ENCODE results near the gene SLC26A6. TPM values are rescaled to one million over a fixed set of nuclear protein-coding genes. Genes with fewer than 3 reads are reported as not detected.

The SLC26A6 gene
- total RNA-seq, 1 experiment from 2014 or later: 11.3 TPM

GRCh38 chr3:48660800-48661400 is 25.6 kb upstream of the SLC26A6 start:
- no peak for DNase-seq (ENCODE audit: low read depth)

- DNase-seq (ENCODE audit: low read depth): no peak
Observed at GRCh38 chr3:48656841-48657281, 21.6 kb upstream of the SLC26A6 start.

- DNase-seq (ENCODE audit: low read depth): peak; percentile 80
Observed at GRCh38 chr3:48656061-48656840, 21.0 kb upstream of the SLC26A6 start.

- DNase-seq (ENCODE audit: low read depth): no peak
Observed at GRCh38 chr3:48655606-48656005, 20.3 kb upstream of the SLC26A6 start.

- DNase-seq (ENCODE audit: low read depth): no peak
Observed at GRCh38 chr3:48655063-48655462, 19.8 kb upstream of the SLC26A6 start.

GRCh38 chr3:48652923-48653715 is 17.9 kb upstream of the SLC26A6 start:
- DNase-seq (ENCODE audit: low read depth): no peak

GRCh38 chr3:48651771-48652170 is 16.5 kb upstream of the SLC26A6 start:
- DNase-seq (ENCODE audit: low read depth): no peak

- no peak for DNase-seq (ENCODE audit: low read depth)
Observed at GRCh38 chr3:48650723-48651122, 15.5 kb upstream of the SLC26A6 start.

GRCh38 chr3:48648188-48648850 is 13.1 kb upstream of the SLC26A6 start:
- no peak for DNase-seq (ENCODE audit: low read depth)

GRCh38 chr3:48647714-48648113 is 12.5 kb upstream of the SLC26A6 start:
- DNase-seq (ENCODE audit: low read depth): no peak

- DNase-seq (ENCODE audit: low read depth): no peak
Observed at GRCh38 chr3:48644898-48645760, 9.9 kb upstream of the SLC26A6 start.

GRCh38 chr3:48642605-48643004 is 7.3 kb upstream of the SLC26A6 start:
- DNase-seq (ENCODE audit: low read depth): no peak

- DNase-seq (ENCODE audit: low read depth): no peak
Observed at GRCh38 chr3:48641396-48641795, 6.1 kb upstream of the SLC26A6 start.

- no peak for DNase-seq (ENCODE audit: low read depth)
Observed at GRCh38 chr3:48639944-48640606, 4.8 kb upstream of the SLC26A6 start.

- DNase-seq (ENCODE audit: low read depth): no peak
Observed at GRCh38 chr3:48637305-48637704, 2.0 kb upstream of the SLC26A6 start.

- DNase-seq (ENCODE audit: low read depth): no peak
Observed at GRCh38 chr3:48636149-48636655, 941 bp upstream of the SLC26A6 start.

- DNase-seq (ENCODE audit: low read depth): peak; percentile 55
Observed at GRCh38 chr3:48634661-48635221, 520 bp downstream of the SLC26A6 start.

- DNase-seq (ENCODE audit: low read depth): no peak
Observed at GRCh38 chr3:48633743-48634142, 1.5 kb downstream of the SLC26A6 start.

GRCh38 chr3:48633256-48633655 is 2.0 kb downstream of the SLC26A6 start:
- DNase-seq (ENCODE audit: low read depth): no peak
